ENCODE measurements around the gene CDH26. TPM values are rescaled to one million over a fixed set of nuclear protein-coding genes. Genes with fewer than 3 reads are reported as not detected.

Gene CDH26
- total and polyA plus RNA-seq, 12 donors, result 0.27 to 2.9 (median 0.84) TPM; not detected in 1

DNA sequence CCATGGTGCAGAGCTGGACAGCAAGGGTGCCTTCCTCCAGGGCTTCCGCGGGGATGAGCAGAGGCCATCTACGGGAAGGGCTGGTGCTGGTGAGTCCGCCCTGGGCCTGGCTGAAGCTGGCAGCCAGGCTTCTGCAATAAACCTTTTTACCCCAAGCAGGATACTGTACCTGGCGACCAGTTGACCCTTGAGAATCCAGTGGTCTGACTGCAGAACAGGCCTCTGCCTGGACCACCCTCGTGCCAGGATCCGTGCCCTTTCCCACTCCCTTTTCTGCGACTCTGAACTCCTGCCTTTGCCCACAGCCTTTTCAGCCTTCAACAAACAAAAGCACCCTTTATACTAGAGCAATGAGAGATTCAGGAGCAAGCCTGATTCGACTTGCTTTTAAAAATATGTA is 18.9 kb downstream of the CDH26 start:
- Histone ChIP-seq H3K4me1 (replicated peaks in 1 of 2) (no peaks in the 10 kb centered on the region), H3K9me3 (replicated peaks in 1 of 3) (peaks cover 0 to 4% (median 0%) of the 10 kb centered on the region in 3 donors), H3K27me3 (no peaks in the 10 kb centered on the region), H3K4me3 (no peak overlapping the region), H3K27ac (no peak overlapping the region), H3K36me3 (replicated peaks in 1 of 2) (no peaks in the 10 kb centered on the region)
- TF ChIP-seq, protein P1, sequence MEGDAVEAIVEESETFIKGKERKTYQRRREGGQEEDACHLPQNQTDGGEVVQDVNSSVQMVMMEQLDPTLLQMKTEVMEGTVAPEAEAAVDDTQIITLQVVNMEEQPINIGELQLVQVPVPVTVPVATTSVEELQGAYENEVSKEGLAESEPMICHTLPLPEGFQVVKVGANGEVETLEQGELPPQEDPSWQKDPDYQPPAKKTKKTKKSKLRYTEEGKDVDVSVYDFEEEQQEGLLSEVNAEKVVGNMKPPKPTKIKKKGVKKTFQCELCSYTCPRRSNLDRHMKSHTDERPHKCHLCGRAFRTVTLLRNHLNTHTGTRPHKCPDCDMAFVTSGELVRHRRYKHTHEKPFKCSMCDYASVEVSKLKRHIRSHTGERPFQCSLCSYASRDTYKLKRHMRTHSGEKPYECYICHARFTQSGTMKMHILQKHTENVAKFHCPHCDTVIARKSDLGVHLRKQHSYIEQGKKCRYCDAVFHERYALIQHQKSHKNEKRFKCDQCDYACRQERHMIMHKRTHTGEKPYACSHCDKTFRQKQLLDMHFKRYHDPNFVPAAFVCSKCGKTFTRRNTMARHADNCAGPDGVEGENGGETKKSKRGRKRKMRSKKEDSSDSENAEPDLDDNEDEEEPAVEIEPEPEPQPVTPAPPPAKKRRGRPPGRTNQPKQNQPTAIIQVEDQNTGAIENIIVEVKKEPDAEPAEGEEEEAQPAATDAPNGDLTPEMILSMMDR (IDR thresholded peaks at IDR 0.05), result no peak
- no peak for TF ChIP-seq POLR2A (IDR thresholded peaks at IDR 0.05)
- DNase-seq, result no peak
- WGBS, 4 donors, result 90 to 94% (median 92%) methylated on average over 5 to 9 of the region's 9 CpGs
- intact Hi-C loops (cut with DNase I), result no loop called here

DNA sequence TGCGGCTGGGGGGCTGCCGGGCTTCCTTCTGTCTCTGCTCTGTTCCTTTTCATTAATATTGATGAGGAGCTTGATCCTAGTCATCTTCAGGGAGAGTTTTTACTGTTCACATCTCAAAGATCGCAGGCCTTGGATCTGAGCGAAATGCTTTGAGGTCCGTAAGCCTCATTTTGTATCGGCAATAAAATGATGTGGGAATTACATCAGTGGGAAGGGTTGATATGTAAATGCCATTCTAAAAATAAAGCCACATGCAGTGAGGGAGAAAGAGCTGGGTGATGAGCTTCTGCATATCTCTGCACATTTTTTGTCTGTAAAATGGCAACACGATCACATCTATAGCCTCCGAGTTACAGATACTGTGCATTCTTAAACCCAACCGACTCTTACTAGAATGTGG is 24.9 kb downstream of the CDH26 start:
- no peaks in the 10 kb centered on the region for H3K36me3 ChIP-seq (replicated peaks in 1 of 2)
- peaks cover 0 to 4% (median 0%) of the 10 kb centered on the region in 3 donors for H3K9me3 ChIP-seq (replicated peaks in 1 of 3)
- H3K27ac ChIP-seq, result no peak overlapping the region
- TF ChIP-seq, protein P1 (IDR thresholded peaks at IDR 0.05), result no peak
- TF ChIP-seq POLR2A (IDR thresholded peaks at IDR 0.05), result no peak
- no peak for DNase-seq
- no peaks in the 10 kb centered on the region for H3K27me3 ChIP-seq
- H3K4me3 ChIP-seq, result no peak overlapping the region
- no peaks in the 10 kb centered on the region for H3K4me1 ChIP-seq (replicated peaks in 1 of 2)
- intact Hi-C loops (cut with DNase I), result no loop called here
- 92 to 94% (median 93%) methylated on average over 9 of the region's 9 CpGs for WGBS, 4 donors

DNA sequence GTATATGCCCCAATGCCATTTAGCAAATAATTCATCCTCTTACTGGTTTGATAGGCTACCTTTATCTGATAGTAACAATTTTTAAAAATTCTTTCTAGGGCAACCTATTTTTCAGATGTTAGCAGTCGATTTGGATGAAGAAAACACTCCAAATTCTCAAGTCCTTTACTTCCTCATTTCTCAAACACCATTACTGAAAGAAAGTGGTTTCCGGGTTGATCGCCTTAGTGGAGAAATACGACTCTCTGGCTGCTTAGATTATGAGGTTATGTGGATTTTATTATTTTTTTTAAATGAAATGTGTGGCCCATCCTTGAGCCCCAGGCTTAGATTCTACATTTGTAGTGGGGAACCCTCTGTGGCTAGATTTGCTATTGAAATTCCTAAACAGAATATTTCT is 26.3 kb downstream of the CDH26 start:
- no peaks in the 10 kb centered on the region for H3K36me3 ChIP-seq (replicated peaks in 1 of 2)

DNA sequence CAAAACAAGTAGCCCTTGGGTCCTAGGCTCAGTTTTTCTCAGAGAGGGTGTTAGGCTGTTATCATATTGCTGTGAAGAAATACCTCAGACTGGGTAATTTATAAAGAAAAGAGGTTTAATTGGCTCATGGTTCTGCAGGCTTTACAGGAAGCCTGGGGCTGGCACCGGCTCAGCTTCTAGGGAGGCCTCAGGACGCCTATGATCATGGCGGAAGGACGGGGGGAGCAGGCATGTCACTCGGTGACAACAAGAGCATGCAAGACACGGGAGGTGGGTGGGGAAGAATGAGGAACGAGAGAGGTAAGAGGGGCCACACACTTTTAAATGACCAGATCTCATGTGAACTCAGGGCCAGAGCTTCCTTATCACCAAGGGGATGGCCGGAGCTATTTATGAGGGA is 26.9 kb downstream of the CDH26 start:
- no peak overlapping the region for H3K27ac ChIP-seq
- 77 to 95% (median 90%) methylated on average over 8 of the region's 8 CpGs for WGBS, 4 donors
- TF ChIP-seq, protein P1 (IDR thresholded peaks at IDR 0.05), result no peak
- TF ChIP-seq POLR2A (IDR thresholded peaks at IDR 0.05), result no peak
- H3K4me1 ChIP-seq (replicated peaks in 1 of 2), result no peaks in the 10 kb centered on the region
- no peak for DNase-seq
- H3K4me3 ChIP-seq, result no peak overlapping the region
- intact Hi-C loops (cut with DNase I), result no loop called here
- H3K27me3 ChIP-seq, result no peaks in the 10 kb centered on the region
- no peaks in the 10 kb centered on the region for H3K36me3 ChIP-seq (replicated peaks in 1 of 2)
- H3K9me3 ChIP-seq (replicated peaks in 1 of 3), result peaks cover 0 to 4% (median 0%) of the 10 kb centered on the region in 3 donors

More for the DNA sequence above, 26.3 kb downstream of the CDH26 start:
- Histone ChIP-seq H3K27me3 (no peaks in the 10 kb centered on the region), H3K27ac (no peak overlapping the region), H3K4me1 (replicated peaks in 1 of 2) (no peaks in the 10 kb centered on the region), H3K4me3 (no peak overlapping the region), H3K9me3 (replicated peaks in 1 of 3) (peaks cover 0 to 4% (median 0%) of the 10 kb centered on the region in 3 donors)
- intact Hi-C loops (cut with DNase I), result no loop called here
- WGBS, 4 donors, result 72 to 83% (median 73%) methylated on average over 4 of the region's 4 CpGs
- TF ChIP-seq, protein P1 (IDR thresholded peaks at IDR 0.05), result no peak
- TF ChIP-seq POLR2A (IDR thresholded peaks at IDR 0.05), result no peak
- DNase-seq, result no peak
